Fibroblast of skin of abdomen (primary cell): Measurements from ENCODE around the gene PHC2.

Experiments used
- DNase-seq: peaks from one replicate; pipeline ENCODE4 v3.0.0-alpha.2; 2013

PHC2 gene

GRCh38 chr1:33454646-33455282 lies 23.9 kb upstream of the PHC2 start:
- DNase-seq: no peak

- DNase-seq: no peak
Observed at GRCh38 chr1:33446590-33446989, 15.7 kb upstream of the PHC2 start.

GRCh38 chr1:33445108-33445507 lies 14.2 kb upstream of the PHC2 start:
- DNase-seq: no peak

DNA sequence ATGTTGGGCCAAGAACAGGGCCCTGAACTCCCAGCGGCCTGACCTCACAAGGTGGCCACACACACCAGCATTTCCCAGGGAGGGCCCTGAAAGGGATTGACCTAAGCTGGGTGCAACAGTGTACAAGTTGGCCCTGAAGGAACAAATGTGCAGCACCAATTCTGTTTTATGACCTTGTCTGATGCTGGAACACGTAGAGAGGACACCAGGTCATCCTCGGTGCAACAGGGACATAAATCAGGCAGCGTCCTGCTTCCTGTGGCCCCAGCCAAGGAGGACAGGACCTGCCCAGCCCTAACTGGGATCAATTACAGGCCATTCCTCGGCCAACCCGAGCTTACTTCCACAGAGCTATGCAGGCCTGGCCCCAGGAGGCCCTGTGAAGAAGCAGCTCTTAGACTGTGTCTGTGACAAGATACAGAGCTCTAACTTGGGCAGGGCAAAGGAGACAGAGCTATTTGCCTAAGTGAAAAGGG lies 12.8 kb upstream of the PHC2 start:
- no peak for DNase-seq

GRCh38 chr1:33443080-33443704 lies 12.3 kb upstream of the PHC2 start:
- peak; percentile 62 for DNase-seq

DNA sequence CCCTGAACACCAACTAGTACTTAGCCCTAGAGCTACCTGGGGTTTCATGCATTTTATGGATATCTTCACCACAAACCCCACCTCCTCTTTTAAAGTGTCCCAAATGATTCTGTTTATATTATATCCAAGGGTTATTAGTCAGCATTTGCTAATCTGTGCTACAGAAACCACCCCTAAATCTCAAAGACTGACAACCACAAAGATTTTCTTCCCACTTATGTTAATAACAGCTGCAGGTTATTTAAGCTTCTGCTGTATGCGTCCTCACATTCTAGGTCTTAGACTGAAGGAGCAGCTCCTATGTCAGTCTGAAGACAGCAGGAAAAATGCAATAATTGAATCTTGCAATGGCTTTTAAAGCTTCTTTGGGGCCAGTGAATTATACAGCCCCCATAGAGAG lies 11.2 kb upstream of the PHC2 start:
- DNase-seq: peak; percentile 60

- no peak for DNase-seq
Observed at GRCh38 chr1:33441088-33441745, 10.3 kb upstream of the PHC2 start.

GRCh38 chr1:33439662-33440061 lies 8.8 kb upstream of the PHC2 start:
- no peak for DNase-seq

DNA sequence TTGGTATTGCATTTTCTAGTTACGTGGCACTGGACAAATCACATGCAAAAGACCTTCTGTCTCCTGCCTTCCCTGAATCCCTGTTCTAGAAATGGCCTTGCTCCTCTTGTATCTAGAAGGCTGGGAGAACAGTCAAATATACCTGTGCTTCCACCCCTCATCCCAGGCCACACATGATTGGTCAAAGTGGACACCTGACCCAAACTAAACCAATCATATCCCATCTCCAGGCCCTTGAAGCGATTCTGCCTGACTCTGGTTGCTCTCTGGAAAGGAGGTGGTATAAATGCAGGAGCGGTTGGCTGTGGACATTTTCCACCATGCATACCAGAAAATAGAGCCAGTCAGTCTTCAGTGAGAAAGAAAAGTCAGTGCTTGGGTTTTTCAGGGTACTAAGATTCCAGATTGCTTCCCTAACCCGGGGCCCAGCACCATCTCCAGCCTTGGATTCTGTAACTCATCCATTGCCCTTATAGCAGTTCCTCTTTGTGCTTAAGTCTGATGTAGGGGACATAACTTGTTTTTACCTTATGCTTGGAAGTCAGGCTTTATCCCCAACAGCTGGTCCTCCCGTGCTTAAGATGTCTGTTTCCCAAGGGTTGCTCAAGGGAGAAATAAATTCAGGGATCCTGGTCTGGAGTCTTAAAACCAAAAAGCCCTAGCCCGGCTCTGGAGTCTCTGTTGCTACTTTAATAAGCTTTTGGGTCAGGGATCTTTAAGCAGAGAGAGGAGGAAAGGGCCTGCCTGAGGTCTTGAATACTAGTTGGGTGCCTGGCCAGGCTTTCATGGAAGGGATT lies 7.7 kb upstream of the PHC2 start:
- no peak for DNase-seq

GRCh38 chr1:33436557-33437285 lies 5.8 kb upstream of the PHC2 start:
- no peak for DNase-seq

GRCh38 chr1:33435096-33435820 lies 4.4 kb upstream of the PHC2 start:
- peak; percentile 81 for DNase-seq

GRCh38 chr1:33434363-33434750 lies 3.5 kb upstream of the PHC2 start:
- no peak for DNase-seq

- DNase-seq: peak; percentile 100
Observed at GRCh38 chr1:33433509-33434362, 2.8 kb upstream of the PHC2 start.

DNA sequence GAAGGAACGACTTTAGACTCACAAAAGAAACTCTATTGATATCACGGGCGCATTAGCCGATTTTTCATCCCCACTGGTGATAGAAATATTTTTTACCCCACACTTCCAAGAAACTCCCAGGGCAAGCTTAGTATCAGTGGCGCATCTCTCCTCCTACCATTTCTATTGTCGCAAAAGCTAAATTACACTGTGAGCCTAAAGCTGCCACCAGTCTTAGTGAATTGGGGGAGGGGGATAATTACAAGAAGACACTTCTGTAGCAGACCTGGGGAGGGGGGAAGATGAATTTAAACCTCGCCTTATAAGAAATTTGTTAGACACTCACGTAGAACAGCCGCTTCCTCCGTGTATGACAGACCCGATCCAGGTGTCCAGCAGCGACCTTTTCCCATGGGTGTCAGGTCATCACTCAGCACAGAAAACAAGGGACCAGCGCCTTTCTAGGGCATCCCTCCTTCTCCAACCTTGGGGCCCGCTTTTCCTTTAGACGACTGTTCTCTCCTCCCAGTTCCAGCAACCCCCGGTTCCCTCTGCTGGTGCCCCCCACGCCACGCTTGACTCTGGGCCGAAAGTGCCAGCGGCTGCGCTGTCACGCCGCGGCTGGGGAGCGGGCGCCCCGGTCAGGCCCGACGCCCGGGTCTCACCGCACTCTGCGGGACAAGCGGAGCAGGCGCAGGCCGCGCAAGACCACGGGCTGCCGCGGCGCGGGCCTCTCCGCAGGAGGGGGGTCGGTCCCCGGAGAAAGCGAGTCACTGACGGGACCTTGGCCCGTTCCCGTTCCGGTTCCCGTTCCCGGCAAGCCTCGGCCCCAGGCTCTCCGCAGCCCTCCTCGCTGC lies 821 bp downstream of the PHC2 start:
- peak; percentile 15 for DNase-seq

GRCh38 chr1:33429332-33429731 lies 1.6 kb downstream of the PHC2 start:
- no peak for DNase-seq

DNA sequence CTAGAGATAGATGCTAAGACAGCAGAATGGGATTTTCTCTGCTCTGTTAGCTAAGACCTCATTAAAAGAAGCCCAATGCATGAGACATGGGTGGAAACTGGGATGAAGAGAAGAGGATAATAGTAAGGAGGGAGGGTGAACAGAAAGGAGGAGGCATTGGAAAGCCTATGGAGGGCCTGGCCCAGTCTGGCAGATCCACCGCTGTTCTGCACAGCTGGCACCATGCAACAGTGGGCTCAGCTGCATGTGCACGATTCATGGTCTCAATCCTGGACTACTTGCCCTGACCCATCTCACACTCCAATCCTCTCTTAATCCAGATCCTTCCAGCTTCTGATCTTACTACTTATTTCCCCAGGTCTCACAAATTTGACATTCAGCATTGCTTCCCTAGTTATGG lies 2.2 kb downstream of the PHC2 start:
- no peak for DNase-seq

DNA sequence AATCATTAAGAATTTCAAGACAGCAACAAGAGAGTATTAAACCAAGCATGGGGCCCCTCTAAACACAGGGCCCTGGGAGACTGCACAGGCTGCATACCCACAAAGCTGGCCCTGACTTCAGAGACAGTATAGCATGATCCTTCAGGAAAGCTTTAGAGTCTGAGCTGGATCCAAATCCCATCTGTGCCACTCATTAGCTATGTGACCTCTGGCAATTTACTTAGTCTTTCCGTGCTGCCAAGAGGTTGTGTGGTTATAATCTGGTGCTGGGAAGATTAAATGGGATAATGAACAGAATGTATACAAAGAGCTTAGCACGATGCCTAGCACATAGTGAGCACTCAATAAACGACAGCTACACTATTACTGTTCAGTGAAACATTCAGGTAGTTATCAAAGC lies 4.0 kb downstream of the PHC2 start:
- DNase-seq: no peak

DNA sequence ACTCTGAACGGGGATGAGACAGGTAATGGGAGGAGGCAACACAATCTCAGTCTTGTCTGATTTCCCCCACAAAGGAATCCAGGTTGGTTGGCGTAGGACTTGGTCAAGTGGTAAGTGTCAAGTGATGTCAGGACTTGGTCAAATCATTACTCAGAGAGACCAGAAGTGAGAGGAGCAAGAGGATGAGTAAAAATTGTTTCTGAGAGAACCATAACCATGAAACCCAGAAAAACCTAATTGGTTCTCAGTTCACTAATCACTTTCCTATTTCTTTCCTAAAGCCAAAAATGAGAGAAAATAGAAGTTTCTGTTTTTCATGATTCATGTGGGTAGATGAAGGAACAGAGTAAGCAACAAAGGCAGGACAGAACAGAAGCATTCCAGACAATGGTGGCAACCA lies 5.0 kb downstream of the PHC2 start:
- DNase-seq: no peak

- peak; percentile 36 for DNase-seq
Observed at GRCh38 chr1:33424610-33425009, 6.3 kb downstream of the PHC2 start.

GRCh38 chr1:33424205-33424604 lies 6.7 kb downstream of the PHC2 start:
- peak; percentile 60 for DNase-seq
